HuH-7.5 (cell line): ENCODE measurements around the gene ORAI2.
"Not testable (repeated sequence)": the region's sequence is repeated elsewhere in the genome, so short reads cannot be mapped to it uniquely, and the experiment has no call there.

Experiments
- DNase-seq: peaks from one replicate; pipeline ENCODE4 v3.0.0; 2011; ENCODE audit warnings: low spot score

Gene ORAI2

DNA sequence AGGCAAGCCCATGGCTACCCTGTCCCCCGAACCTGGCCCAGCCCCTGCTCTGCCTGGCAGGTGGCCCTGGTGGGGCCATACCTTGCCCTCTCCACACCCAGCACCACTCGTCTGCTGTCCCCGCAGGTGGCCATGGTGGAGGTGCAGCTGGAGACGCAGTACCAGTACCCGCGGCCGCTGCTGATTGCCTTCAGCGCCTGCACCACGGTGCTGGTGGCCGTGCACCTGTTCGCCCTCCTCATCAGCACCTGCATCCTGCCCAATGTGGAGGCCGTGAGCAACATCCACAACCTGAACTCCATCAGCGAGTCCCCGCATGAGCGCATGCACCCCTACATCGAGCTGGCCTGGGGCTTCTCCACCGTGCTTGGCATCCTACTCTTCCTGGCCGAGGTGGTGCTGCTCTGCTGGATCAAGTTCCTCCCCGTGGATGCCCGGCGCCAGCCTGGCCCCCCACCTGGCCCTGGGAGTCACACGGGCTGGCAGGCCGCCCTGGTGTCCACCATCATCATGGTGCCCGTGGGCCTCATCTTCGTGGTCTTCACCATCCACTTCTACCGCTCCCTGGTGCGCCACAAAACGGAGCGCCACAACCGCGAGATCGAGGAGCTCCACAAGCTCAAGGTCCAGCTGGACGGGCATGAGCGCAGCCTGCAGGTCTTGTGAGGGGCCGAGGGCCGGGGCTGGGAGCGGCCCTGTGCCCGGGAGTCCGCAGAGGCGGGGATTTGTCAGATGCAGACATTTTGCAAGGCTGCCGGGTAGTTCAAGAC is 13.2 kb downstream of the ORAI2 start:
- no peak for DNase-seq

DNA sequence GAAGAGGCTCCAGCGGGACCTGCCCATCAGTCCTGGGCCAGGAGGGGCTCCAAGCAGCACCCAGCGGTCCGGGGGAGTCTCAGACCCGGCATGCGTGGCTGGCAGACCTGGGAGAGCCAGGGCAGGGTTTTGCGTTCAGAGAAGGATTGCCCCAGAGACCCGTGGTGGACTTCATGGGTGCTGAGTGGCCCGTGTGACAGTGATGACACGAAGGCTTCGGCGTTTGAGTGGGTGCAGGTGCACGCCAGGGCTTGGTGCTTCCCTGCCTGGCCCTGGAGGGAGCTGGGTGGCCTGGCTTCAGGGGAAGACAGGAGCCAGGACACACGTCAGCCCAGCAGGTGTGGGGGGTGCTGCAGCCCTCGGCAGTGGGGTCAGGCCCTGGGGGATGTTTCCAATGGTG is 13.9 kb downstream of the ORAI2 start:
- no peak for DNase-seq

DNA sequence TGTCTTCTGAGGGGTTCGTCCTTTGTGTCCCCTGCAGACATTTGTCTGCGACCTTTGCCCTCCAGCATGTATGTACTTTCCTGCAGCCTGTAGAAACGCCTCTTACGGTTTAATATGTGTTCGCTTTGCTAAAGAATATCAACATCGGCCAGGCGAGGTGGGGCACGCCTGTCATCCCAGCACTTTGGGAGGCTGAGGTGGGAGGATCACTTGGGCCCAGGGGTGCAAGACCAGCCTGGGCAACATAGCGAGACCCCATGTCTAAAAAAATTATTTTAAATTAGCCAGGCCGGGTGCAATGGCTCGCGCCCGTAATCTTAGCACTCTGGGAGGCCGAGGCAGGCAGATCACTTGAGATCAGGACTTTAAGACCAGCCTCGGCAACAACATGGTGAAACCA is 15.8 kb downstream of the ORAI2 start:
- no peak for DNase-seq

DNA sequence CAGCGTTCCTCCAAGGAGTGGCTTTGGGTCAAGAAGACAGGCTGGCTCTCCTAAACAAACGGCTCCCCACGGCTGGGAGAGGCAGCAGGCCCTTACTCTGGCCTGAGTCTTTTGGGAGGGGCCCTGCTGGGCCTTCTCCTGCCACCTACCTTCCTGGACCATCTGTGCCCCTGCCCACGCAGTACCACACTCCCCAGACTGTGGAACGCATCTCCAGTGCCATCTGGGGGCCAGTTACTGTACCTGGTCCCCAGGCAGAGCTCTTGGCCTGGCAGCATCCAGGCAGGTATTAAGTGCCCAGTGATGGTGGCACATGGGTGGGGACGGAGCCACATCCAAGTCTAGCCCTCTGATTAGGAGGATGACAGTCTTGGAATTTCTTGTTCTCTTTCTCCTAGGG is 16.9 kb downstream of the ORAI2 start:
- no peak for DNase-seq

DNA sequence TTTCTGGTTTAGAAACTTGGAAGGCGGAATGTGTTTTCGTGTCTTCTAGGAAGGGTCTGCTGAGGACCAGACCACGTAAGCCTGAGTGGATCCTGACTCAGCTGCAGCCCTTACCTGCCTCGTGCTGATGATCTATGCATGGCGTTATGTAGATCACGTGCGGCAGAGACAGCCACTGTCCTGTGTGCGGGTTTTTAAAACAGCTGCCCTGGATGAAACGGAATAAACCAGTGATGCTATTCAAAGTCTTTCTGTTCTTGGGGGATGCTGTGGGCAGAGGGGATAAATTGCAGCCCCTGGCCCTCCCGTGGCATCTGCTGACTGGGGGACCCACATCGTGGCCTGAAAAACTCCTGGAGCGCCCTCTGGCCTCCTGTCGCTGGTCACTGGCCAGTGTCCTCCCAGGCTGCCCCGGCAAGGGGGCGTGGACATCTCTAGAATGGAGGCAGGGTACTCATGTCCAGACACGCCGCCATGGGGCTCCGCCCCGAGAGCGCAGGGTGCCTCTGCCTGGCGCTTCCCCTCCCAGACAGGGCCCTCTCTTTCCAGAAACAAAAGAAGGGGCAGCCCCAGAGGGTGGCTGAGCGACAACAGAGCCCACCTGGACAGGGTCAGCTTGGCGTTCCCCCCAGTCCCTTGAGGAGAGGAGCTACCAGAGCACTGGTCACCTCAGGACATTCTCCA is 18.1 kb downstream of the ORAI2 start:
- no peak for DNase-seq

DNA sequence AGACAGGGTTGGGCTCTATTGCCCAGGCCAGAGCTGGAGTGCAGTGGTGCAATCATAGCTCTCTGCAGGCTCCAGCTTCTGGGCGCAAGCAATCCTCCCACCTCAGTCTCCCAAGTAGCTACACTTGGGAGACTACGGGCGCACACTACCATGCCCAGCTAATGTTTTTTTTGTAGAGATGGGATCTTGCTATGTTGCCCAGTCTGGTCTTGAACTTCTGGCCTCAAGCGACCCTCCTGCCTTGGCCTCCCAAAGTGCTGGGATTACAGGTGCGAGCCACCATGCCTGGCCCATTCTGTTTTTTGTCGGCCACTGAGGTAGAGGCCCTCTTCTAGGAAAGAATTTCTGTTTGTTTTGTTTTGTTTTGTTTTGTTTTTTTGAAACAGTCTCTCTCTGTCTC is 19.1 kb downstream of the ORAI2 start:
- no peak for DNase-seq

DNA sequence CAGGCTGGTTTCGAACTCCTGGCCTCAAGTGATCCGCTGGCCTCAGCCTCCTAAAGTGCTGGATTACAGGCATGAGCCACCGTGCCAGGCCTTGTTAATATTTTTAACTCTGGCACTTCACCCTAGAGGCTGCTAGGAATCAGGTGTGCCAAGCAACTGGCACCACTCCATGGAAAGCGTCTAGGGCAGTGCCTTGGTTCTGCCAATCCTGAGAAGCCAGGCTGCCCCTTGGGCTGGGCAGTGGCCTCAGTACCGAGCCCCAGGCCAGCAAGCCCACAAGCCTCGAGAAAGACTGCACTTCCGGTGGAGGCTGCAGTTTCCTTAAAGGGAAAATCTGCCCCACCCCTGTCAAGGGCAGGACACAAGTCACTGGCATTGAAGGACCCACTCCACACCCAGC is 19.9 kb downstream of the ORAI2 start:
- DNase-seq: no peak

DNA sequence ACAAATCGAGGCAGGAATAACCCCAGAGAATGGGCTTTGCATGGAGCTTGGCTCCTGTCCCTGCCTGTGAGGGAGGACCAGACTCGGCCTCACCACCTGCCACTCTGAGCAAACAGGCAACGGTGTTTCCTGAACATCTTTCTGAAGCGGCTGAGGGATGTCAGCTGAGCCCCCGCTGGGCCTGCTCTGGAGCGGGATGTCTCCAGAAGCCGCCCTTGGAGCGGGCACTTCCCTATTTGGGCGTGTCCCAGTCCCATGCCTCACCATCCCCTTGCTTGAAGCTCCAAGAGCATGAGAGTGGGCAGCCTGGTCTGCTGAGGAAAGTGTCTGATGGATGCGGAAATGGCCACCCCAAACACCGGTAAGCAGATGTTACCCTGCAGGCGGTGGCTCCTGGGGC is 21.1 kb downstream of the ORAI2 start:
- DNase-seq: no peak

DNA sequence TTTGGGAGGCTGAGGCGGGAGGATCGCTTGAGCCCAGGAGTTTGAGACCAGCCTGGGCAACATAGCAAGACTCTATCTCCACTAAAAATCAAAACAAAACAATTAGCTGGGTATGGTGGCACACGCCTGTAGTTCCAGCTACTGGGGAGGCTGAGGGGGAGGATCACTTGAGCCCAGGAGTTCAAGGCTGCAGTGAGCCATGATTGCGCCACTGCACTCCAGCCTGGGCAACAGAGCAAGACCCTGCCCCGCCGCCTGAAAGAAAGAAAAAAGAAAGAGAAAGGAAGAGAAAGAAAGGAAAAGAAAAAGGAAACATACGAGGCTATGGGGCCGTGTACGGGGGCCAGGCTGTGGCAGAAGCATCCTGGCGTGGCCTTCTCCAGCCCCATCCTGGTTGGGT is 21.6 kb downstream of the ORAI2 start:
- DNase-seq: not testable (repeated sequence)

DNA sequence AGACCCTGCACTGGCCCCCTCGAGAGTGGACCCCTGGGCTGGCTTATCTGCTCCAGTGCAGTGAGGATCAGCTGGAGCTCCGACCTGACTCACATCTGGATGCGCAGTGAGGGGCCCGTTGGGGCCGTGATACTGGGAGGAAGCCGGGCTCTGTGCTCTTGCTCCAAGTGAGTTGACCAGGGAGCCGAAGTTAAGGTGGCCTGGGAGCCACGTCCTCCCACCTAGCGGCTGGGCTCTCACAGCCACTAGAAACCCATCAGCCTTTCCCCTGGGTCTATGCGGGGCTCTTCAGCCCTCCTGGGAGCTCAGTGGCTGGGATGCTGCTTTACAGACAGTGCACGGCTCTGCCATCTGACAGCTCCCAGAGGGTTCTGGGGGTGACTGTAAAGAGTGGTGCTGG is 22.2 kb downstream of the ORAI2 start:
- DNase-seq: no peak

DNA sequence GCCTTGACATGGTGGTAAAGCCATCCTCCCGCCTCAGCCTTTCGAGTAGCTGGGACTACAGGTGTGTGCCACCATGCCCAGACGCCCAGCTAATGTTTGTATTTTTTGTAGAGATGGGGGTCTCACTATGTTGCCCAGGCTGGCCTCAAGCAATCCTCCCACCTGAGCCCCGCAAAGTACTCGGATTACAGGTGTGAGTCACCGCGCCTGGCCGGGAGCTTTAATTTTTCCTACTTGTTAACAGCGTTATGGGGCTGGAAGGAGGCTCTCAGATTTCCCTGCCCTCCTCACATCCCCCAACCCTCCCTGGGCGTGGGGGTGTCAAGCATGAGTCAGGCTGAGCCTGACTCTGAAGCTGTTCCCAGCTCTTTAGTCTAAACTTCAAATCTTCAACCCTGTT is 23.0 kb downstream of the ORAI2 start:
- DNase-seq: no peak

DNA sequence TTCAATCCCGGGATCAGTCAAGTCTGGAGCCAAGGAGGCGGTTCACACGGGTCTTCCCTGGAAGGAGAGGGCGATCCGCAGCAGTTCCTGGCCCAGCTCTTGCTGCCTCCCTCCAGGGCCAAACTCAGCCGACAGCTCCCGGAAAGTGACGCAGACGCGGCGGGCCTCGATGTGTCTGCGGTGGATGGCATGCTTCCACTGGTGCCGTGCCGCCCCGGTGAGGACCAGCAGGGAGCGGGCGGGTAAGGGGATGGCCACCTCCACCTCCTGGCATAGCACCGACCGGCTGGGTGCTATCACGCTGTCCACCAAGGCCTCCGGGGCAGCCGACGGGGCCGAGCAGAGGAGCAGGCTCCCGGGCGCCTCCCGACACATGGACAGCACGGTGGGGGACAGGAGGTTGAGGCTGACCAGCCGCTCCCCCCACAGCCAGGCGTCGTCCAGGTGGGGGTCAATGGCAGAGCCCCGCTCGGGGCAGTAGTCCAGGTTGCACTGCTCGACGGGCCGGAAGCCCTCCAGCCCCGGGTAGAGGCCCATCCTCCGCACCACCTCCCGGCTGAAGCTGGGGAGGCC is 24.1 kb downstream of the ORAI2 start:
- no peak for DNase-seq

DNA sequence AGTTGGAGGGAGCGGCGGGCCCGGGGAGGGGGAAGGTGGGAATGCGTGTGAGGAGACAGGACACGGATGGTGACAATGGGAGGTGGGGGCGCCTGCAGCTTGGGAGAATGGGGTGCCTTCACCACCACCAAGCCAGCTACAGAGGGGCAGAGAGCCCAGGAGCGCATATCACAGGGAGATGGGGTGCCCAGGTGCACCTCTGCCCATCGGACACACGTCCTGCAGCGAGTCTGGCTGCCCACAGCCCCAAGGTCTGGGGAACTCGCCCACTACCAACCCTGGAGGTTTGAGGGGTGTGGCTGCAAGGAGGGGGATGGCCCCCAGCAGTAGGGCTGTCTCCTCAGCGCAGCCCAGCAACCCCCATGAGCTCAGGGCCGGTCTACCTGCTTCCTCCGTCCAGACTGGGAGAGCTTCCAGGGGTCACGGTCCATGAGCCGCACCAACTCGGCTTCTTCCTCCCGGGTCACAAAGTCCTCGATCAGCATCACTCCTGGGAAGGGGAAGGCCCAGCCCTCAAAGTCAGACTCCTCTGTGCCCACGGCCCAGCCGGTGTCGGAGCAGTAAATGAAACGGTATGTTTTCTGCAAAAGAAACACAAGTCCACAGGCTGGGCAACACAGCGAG is 26.0 kb downstream of the ORAI2 start:
- DNase-seq: no peak

DNA sequence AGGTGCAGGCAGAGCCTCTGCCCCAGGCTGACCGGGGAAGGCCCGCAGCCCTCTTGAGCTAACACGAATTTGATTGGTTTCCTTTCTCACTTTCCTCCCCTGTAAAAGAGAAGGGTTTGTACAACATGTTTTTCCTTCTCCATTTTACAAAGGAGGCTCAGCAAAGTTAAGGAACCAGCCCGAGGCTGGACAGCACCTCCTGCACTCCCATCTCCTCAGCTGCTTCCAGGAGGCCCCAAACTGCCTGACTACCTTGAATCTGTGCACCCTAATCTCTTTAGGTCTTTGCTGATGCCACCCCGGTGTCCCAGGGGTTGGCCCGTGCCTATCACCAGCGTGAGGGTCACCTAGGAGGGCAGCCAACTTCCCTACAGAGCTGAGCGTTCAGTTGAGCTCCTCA is 27.1 kb downstream of the ORAI2 start:
- DNase-seq: no peak

DNA sequence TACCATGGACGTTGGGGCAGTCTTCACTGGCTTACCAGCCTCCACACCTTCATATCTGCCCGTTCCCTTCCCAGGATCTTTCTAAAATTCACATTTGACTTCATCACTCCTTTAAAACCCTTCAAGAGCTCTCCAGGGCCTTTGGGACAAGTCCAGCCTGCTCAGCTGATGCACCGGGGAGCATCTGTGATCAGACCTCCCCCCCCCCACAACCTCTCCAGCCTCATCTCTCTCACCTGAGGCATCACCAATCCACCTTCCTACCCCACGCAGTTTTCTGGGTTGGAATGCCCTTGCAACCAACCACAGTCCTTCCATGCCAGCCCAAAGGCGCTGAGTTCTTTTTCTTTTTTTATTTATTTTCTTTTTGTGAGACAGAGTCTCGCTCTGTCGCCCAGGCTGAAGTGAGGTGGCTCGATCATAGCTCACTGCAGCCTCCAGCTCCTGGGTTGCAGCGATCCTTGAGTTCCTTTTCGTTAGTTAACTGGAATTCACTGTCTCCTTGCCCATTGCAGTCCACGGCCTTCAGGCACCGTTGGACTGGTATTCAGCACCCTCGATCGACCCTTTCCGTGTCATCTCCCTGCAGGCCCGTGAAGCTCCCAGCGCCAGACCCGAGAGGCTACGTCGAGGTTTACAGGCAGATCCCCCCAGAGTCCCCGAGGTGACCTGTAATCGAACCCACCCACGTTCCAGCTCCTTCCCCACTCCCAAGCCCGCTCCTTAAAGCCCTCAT is 30.6 kb downstream of the ORAI2 start:
- no peak for DNase-seq

DNA sequence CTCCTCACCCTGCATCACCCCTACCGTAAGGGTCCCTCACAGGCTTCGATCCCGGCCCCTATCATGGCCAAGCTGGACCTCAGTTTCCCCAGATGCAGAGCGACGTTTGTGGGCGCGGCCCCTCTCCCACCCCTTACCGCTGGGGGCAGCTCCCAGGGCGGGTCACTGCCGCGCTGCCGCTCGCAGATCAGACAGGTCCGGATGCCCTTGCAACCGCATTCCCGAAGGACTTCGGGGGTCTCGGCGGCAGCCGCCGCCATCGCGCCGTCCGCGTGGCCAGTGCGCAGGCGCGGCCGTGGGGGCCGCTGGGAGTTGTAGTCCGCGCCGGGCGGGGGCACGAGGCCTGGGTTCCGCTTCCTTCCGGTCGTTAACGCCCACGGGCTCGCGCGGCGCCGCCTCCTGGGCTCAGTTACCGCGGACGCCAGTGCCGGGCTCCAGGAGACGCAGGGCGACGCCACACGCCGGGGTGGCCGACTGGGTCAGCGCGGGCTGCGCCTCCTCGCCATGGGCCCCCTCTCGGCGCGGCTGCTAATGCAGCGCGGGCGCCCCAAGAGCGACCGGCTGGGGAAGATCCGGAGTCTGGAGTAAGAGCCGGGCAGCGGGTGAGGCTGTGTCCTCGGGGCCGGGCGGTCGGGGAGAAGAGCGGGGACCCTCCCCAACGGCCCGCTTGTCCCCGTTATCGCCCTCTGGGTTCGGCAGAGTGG is 31.4 kb downstream of the ORAI2 start, which contains the start of the genes ALKBH4 and LRWD1:
Gene ALKBH4, minus strand, starts transcription at position 287 of the 704 bp plus-strand sequence. Its CDS starts 27 bp downstream, at position 260.
Gene LRWD1, plus strand, starts transcription at position 408 of the 704 bp plus-strand sequence. Its CDS starts 97 bp downstream, at position 505.
- DNase-seq: peak; percentile 99

DNA sequence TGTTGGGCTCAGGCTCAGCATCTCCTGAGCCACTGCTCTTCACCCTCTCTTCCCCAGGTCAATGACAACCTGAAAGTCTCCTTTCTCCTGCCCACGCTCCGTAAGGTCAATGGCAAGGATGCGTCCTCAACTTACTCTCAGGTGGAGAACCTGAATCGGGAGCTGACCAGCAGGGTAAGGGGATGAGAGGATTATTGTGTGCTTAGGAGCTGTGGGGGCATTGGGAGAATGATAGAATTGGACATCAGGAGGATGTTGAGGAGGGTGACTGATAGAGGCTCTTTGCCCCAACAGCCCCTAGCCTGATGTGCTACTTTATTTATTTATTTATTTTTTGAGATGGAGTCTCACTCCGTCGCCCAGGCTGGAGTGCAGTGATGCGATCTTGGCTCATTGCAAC is 32.7 kb downstream of the ORAI2 start:
- no peak for DNase-seq

DNA sequence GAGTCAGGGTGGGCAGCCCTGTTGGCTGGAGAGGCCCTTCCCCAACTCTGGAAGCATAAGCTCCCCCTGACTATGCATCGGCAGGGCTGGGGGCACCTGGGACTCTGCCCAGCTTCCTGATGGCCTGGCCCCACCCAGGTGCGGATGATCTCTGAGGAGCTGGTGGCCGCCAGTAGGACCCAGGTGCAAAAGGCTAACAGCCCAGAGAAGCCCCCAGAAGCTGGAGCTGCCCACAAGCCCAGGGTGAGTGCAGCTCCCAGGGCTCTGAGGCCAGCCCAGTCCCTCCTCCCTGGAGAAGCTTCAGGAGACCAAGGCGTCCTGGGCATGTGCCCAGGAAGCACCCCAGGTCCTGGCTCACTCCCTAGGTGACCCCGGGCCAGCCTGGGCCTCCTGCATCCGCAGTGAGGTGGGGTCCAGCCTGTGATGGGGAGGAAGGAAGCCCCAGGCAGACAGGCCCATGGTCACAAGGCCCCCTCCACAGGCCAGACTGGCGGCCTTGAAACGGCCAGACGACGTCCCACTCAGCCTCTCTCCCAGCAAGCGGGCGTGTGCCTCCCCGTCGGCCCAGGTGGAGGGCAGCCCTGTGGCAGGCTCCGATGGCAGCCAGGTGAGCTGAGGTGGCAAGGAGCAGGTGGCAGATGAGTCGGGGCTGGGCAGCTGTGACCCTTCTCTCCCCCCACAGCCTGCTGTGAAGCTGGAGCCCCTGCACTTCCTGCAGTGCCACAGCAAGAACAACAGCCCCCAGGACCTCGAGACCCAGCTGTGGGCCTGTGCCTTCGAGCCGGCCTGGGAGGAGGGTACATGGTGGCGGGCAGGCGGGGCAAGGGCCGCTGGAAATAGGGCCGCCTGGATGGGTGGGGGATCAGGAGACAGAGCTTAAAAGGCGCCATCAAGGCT is 34.5 kb downstream of the ORAI2 start:
- DNase-seq: no peak

DNA sequence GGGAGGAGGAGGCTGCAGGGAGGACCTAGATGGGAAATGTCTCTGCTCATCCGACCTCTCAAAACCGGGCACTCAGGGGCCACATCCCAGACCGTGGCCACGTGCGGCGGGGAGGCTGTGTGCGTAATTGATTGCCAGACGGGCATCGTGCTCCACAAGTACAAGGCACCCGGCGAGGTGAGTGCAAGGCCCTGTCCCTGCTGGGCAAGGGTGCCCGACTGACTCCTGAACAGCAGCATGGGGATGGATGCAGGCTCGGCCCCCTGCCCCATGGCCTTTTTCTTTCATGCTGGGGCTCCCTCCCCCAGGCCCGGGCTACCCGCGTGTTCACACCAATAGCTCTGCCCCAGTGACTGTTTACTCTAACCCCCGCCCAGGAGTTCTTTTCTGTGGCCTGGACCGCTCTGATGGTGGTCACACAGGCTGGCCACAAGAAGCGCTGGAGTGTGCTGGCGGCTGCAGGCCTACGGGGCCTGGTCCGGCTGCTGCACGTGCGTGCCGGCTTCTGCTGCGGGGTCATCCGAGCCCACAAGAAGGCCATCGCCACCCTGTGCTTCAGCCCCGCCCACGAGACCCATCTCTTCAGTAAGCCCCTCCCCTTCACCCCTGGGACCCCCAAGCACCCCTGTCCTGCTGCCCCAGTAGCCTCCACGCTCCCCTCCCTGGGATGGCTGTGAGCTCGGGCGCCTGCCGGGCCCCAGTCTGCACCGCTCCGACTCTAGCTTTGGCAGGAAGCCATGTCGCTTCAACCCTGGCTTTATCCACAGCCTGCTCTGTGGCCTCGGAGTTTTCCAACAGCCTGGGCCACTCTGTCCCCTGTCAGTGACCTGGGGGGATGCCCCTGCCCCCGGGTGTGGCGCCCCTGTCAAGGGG is 35.3 kb downstream of the ORAI2 start:
- no peak for DNase-seq
